Activated naive CD4-positive, alpha-beta T cell treated with anti-CD3 and anti-CD28 coated beads, Interleukin-2, amount 50 U/mL, for 72 hours (primary cell): ENCODE data around the gene DYRK2. TPM values are rescaled to one million over a fixed set of nuclear protein-coding genes. Genes with fewer than 3 reads are reported as not detected.

ENCODE experiments used
- ATAC-seq, 2 donors: fragments of 150-1000 bp; cut with Tn5 transposase; 2 replicates each; pipeline ENCODE4 v1.10.0; 2021; ENCODE audit warnings: mild to moderate bottlenecking in 2 of 2, moderate library complexity in 2 of 2
- DNase-seq, 2 donors: peaks; one replicate each; pipeline ENCODE4 v3.0.0; 2021 to 2022; ENCODE audit warnings: low spot score in 2 of 2
- H3K27ac Mint-ChIP-seq, 2 donors: one replicate each; pipeline ENCODE4 v1.8.0; 2022; ENCODE audit warnings: mild to moderate bottlenecking in 2 of 2, mixed read lengths in 2 of 2
- H3K36me3 Mint-ChIP-seq, 2 donors: one replicate each; pipeline ENCODE4 v1.8.0; 2022; ENCODE audit warnings: mixed read lengths in 2 of 2
- H3K9me3 Mint-ChIP-seq, 2 donors: one replicate each; pipeline ENCODE4 v1.8.0; 2022; ENCODE audit warnings: mixed read lengths in 2 of 2
- total RNA-seq, 2 donors: library from RNA; stranded (reverse); gene quantifications; one replicate each; pipeline ENCODE4 v1.2.3, GENCODE V29; 2022

The DYRK2 gene
- 10 to 100 TPM; 27.2 to 34.3 TPM for total RNA-seq

GRCh38 chr12:67648521-67649260 lies at the start of gene DYRK2:
Gene DYRK2 (plus strand): TSS chr12:67648745. CDS start chr12:67649134, 389 bp downstream.
- H3K27ac Mint-ChIP-seq: peak within 1 kb of the TSS; percentile 84 to 87
- peaks cover 19 to 21% of the 10 kb centered on the region in 2 donors for H3K36me3 Mint-ChIP-seq
- ATAC-seq: peak; percentile 44 to 66
- peaks cover 0 to 6% of the 10 kb centered on the region in 2 donors for H3K9me3 Mint-ChIP-seq
- DNase-seq: peak; percentile 66 to 70

DNA sequence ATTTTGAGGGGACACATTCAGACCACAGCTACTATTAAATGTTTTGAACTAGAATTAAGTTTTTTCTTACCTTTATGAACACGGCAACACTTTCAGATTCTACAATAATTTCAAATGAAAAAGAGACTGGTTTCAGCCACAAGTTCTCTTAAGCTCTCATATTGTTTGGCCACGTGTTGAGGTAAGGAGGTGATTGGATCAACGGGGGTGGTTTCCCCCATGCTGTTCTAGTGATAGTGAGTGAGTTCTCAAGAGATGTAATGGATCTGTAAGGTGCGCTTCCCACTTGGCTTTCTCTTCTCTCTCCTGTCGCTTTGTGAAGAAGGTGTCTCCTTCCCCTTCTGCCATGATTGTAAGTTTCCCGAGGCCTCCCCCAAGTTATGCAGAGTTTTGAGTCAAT lies 48.9 kb upstream of the DYRK2 start:
- Mint-ChIP-seq H3K27ac (no peak overlapping the region), H3K36me3 (peaks cover 6 to 29% of the 10 kb centered on the region in 2 donors), H3K9me3 (peaks cover 12 to 16% of the 10 kb centered on the region in 2 donors)
- DNase-seq: no peak
- peak in 1 of 2 donors; percentile 54 for ATAC-seq

DNA sequence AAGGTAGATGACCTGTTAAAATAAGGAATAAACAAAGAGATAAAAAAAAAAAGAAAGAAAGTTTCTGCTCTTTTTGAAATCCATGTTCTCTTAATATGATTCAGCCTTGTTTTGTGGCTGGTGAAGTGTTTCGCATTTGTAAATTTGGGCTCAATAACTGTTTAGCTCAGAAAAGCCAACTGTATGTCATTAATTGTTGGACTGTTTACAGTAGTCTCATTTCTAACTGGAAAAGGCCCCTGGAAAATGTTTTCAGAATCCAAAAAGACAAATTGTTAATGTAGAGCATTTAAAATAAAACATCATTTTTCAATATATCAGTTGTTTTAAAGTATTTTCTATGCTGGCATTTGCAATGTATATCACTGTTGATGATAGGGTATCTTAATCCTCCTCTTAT lies 47.4 kb upstream of the DYRK2 start:
- peaks cover 6 to 29% of the 10 kb centered on the region in 2 donors for H3K36me3 Mint-ChIP-seq
- ATAC-seq: no peak
- no peak overlapping the region for H3K27ac Mint-ChIP-seq
- no peak for DNase-seq
- H3K9me3 Mint-ChIP-seq: peaks cover 12 to 16% of the 10 kb centered on the region in 2 donors

DNA sequence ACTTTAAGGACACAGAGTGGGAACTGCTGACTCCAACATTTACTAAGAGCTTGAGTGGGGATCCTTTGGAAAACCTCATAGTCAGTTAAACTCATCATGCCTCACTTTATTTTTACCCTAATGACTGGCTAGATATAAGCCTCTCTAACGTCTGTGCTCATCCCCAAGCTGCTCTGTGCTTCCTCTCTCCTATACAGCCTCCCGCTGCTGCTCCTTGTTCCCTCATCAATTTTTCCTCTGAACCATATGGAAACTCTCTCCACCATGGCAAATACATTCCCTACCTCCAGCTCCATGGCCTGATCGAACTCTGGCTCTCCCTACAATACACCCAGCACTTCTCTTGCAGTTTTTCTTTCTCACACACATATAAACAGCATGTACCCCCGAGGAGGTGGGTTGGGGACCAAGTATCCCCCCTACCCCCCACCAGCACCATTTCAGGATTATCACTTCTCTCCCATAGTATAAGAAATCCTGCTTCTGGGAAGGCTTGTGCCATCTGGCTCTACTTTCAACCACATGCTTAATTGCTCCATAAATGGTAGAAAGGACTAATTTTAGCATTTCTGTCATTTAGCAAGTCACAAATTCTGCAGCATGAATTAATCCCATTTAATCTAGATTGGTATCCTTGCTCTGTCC lies 39.2 kb upstream of the DYRK2 start:
- H3K27ac Mint-ChIP-seq: no peak overlapping the region
- DNase-seq: no peak
- no peaks in the 10 kb centered on the region for H3K36me3 Mint-ChIP-seq
- ATAC-seq: no peak
- H3K9me3 Mint-ChIP-seq: peaks cover 0 to 9% of the 10 kb centered on the region in 2 donors

DNA sequence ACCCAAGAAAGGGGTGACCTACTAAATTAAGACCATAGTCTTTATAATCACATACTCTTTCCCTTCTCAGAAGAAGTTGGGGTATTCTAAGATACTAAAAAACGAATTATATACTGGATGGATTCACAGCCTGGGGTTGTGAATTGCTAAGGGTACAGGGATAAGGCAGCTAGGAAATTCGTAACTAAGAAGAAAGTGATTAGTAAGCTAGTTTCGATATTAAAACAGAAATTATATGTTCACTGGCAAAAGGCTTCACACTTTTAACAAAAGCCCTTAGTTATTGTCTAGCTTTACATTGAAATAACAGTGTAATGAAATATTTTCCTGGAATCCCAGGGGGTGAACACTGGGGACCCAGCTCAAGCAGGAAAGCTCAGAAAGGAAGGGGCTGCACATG lies 35.5 kb upstream of the DYRK2 start:
- Mint-ChIP-seq H3K36me3 (no peaks in the 10 kb centered on the region), H3K9me3 (peaks cover 0 to 9% of the 10 kb centered on the region in 2 donors), H3K27ac (no peak overlapping the region)
- ATAC-seq: no peak
- DNase-seq: no peak

- peaks cover 4 to 5% of the 10 kb centered on the region in 2 donors for H3K9me3 Mint-ChIP-seq
- ATAC-seq (no peak), DNase-seq (no peak)
- peak overlapping the region in 1 of 2 donors; percentile 20 for H3K27ac Mint-ChIP-seq
- H3K36me3 Mint-ChIP-seq: no peaks in the 10 kb centered on the region
Observed at GRCh38 chr12:67617629-67618028, 30.9 kb upstream of the DYRK2 start.

DNA sequence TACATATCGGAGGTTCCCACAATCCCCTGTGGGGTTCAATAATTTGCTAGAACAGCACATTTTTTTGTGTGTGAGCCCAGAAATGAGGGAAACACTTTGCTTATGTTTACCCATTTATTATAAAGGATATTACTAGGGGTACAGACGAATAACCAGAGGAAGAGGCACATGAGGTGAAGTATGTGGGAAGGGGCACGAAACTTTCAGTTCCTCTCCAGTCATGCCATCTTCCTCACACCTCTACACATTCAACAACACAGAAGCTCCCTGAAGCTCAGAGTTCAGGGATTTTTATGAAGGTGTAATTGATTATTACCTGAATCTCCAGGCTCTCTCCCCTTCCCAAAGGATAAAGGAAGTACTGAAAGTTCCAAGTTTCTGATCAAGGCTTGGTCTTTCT lies 30.2 kb upstream of the DYRK2 start:
- no peak for ATAC-seq
- no peak for DNase-seq
- H3K9me3 Mint-ChIP-seq: peaks cover 4 to 5% of the 10 kb centered on the region in 2 donors
- no peaks in the 10 kb centered on the region for H3K36me3 Mint-ChIP-seq
- peak overlapping the region in 1 of 2 donors; percentile 20 for H3K27ac Mint-ChIP-seq

GRCh38 chr12:67621112-67621511 lies 27.4 kb upstream of the DYRK2 start:
- Mint-ChIP-seq H3K27ac (no peak overlapping the region), H3K36me3 (peaks cover 0 to 6% of the 10 kb centered on the region in 2 donors), H3K9me3 (peaks cover 5 to 9% of the 10 kb centered on the region in 2 donors)
- DNase-seq (no peak), ATAC-seq (no peak)

DNA sequence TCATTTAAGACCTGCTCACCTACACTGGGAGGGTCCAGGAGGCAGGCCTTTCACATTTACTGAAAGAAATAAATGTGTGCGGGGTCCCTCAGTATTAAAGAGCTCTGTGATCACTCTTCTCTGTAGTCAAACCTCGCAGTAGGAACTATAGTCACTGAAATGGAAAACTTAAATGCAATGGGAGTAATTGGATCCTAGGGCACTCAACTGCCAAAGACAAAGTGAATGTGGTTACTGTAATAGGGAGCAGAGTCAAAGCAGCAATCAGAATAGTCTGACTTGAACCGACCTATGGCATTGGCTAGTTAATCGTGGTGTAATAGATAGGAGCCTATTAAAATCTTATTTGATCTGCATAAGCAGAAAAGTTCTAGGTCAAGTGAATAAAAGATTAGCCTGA lies 26.6 kb upstream of the DYRK2 start:
- Mint-ChIP-seq H3K9me3 (peaks cover 5 to 9% of the 10 kb centered on the region in 2 donors), H3K27ac (no peak overlapping the region), H3K36me3 (peaks cover 0 to 6% of the 10 kb centered on the region in 2 donors)
- DNase-seq: no peak
- ATAC-seq: no peak

- no peak for DNase-seq
- no peak overlapping the region for H3K27ac Mint-ChIP-seq
Observed at GRCh38 chr12:67623259-67623658, 25.3 kb upstream of the DYRK2 start.

DNA sequence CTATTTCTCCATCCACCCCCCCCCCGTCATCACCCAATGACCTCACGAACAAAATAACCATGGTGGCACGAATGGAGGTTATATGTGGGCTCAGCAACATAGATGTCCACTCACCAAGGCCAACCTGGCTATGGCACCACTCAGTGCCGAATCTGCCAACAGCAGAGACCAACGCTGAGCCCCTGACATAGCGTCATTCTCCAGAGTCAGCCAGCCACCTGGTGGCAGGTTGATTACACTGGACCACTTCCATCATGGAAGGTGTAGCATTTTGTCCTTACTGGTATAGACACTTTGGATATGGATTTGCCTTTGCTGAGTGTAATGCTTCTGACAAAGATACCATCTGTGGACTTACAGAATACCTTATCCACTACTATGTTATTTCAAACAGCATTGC lies 24.2 kb upstream of the DYRK2 start:
- H3K36me3 Mint-ChIP-seq: peaks cover 10 to 12% of the 10 kb centered on the region in 2 donors
- DNase-seq: no peak
- no peak for ATAC-seq
- H3K27ac Mint-ChIP-seq: no peak overlapping the region
- peaks cover 13 to 15% of the 10 kb centered on the region in 2 donors for H3K9me3 Mint-ChIP-seq

More at GRCh38 chr12:67623259-67623658, 25.3 kb upstream of the DYRK2 start:
- ATAC-seq: no peak
- peaks cover 5 to 9% of the 10 kb centered on the region in 2 donors for H3K9me3 Mint-ChIP-seq
- H3K36me3 Mint-ChIP-seq: peaks cover under 1 to 6% of the 10 kb centered on the region in 2 donors

- DNase-seq (no peak), ATAC-seq (no peak)
- Mint-ChIP-seq H3K27ac (no peak overlapping the region), H3K36me3 (peaks cover 14 to 18% of the 10 kb centered on the region in 2 donors), H3K9me3 (peaks cover 18 to 20% of the 10 kb centered on the region in 2 donors)
Observed at GRCh38 chr12:67625004-67625403, 23.5 kb upstream of the DYRK2 start.

DNA sequence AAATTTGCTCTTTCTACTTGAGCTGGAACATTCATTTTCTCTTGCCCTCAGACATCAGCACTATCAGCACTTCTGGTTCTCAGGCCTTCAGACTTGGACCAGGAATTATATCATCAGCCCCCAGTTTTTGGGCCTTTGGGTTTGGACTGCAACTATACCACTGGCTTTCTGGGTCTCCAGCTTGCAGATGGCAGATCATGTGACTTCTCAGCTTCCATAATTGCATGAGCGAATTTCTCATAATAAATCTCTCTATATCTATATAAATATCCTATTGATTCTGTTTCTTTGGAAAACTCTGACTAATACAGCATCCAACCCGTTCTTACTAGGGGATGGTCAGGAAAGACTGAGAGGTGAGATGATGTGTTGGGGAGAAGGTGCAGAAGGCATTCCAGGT lies 22.4 kb upstream of the DYRK2 start:
- H3K27ac Mint-ChIP-seq: peak overlapping the region in 1 of 2 donors; percentile 6
- DNase-seq (no peak), ATAC-seq (no peak)
- peaks cover 18 to 20% of the 10 kb centered on the region in 2 donors for H3K9me3 Mint-ChIP-seq
- H3K36me3 Mint-ChIP-seq: peaks cover 14 to 18% of the 10 kb centered on the region in 2 donors

GRCh38 chr12:67630373-67631088 lies 18.0 kb upstream of the DYRK2 start:
- Mint-ChIP-seq H3K9me3 (peaks cover 8 to 15% of the 10 kb centered on the region in 2 donors), H3K27ac (peak overlapping the region; percentile 81 to 82)
- peak; percentile 91 to 96 for ATAC-seq

GRCh38 chr12:67632005-67632404 lies 16.5 kb upstream of the DYRK2 start:
- Mint-ChIP-seq H3K27ac (no peak overlapping the region), H3K36me3 (peaks cover 13 to 32% of the 10 kb centered on the region in 2 donors), H3K9me3 (peaks cover 11 to 15% of the 10 kb centered on the region in 2 donors)
- DNase-seq: no peak
- no peak for ATAC-seq

More at GRCh38 chr12:67630373-67631088, 18.0 kb upstream of the DYRK2 start:
- H3K36me3 Mint-ChIP-seq: peaks cover 13 to 32% of the 10 kb centered on the region in 2 donors
- DNase-seq: peak; percentile 62 to 69

- DNase-seq (no peak), ATAC-seq (no peak)
- no peak overlapping the region for H3K27ac Mint-ChIP-seq
- peaks cover 13 to 15% of the 10 kb centered on the region in 2 donors for H3K9me3 Mint-ChIP-seq
- H3K36me3 Mint-ChIP-seq: peaks cover 13 to 32% of the 10 kb centered on the region in 2 donors
Observed at GRCh38 chr12:67633024-67633610, 15.4 kb upstream of the DYRK2 start.
